ENCODE results near the gene KCNE1.

DNA sequence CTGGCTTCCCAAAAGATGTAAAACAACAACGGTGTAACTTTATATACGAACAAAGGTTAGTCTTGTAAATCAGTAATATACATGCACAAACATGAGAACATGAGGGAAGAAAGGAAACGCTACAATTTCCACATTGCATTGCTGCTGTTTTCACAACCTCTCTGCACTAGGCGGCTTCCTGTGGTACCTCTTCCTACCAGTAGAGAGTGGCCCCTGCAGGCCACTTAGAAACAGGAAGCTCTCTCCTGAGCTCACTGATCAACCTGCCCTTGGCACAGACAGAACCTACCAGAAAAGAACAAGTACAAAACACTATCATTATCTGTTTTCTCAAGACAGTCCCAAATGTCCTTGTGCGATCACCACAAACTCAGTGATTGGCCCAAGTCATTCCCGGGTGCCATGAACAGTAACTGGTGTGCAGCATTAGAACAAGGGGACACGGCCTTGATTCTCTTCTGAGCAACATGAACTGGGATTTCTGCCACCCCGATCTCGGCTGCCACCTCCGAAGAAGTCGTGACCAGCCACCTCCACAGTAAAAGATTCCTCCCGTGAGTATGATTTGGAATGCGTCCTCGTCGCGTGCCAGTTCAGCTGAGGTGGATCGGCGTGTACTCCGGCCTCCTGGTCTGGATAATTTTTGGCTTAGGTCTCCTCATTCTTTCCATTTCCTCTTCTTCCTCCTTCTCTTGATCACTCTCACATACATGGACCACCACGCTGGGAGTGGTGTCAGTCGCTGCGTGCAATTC, 5.7 kb upstream of the KCNE1 start:
- TF ChIP-seq NPAS2 (CRISPR knock-in tag; IDR thresholded peaks at IDR 0.05; ENCODE audit: borderline replicate concordance) (no peak), CHD2 (IDR thresholded peaks at IDR 0.05; ENCODE audit: low read depth, low read length) (no peak), TFDP1 (CRISPR knock-in tag; IDR thresholded peaks at IDR 0.05; ENCODE audit: borderline replicate concordance) (no peak), KLF16 (CRISPR knock-in tag; IDR thresholded peaks at IDR 0.05) (no peak), STAT6 (CRISPR knock-in tag; IDR thresholded peaks at IDR 0.05; ENCODE audit: borderline replicate concordance) (no peak), ZNF589 (CRISPR knock-in tag; conservative IDR thresholded peaks at IDR 0.05) (no peak)
